Activated CD8-positive, alpha-beta T cell treated with anti-CD3 and anti-CD28 coated beads for 36 hours (primary cell): ENCODE results near the gene FRMD8. TPM values are rescaled to one million over a fixed set of nuclear protein-coding genes. Genes with fewer than 3 reads are reported as not detected.

Experiments
- ATAC-seq: fragments of 200-7000 bp; cut with Tn5 transposase; one replicate; pipeline ENCODE4 v1.10.0; 2021; ENCODE audit warnings: mild to moderate bottlenecking, moderate library complexity
- CTCF ChIA-PET: fragments of 350-600 bp; sonication (Branson Sonifier 250); formaldehyde crosslinking; loops from one replicate; lab custom pipeline; 2021; ENCODE audit warnings: antibody characterized with exemption; lab: Charles Lee
- POLR2A ChIA-PET: fragments of 350-600 bp; sonication (Branson Sonifier 250); formaldehyde crosslinking; loops from one replicate; lab custom pipeline; 2021; ENCODE audit warnings: antibody characterized with exemption; lab: Charles Lee
- DNase-seq: peaks from one replicate; pipeline ENCODE4 v3.0.0-alpha.2; 2020
- H3K27ac Mint-ChIP-seq: one replicate; pipeline ENCODE4 v1.8.0; 2021; ENCODE audit warnings: mild to moderate bottlenecking, mixed read lengths
- H3K27me3 Mint-ChIP-seq: one replicate; pipeline ENCODE4 v1.8.0; 2021; ENCODE audit warnings: mixed read lengths
- H3K36me3 Mint-ChIP-seq: one replicate; pipeline ENCODE4 v1.8.0; 2021; ENCODE audit warnings: low read depth, mixed read lengths
- H3K4me1 Mint-ChIP-seq: one replicate; pipeline ENCODE4 v1.8.0; 2021; ENCODE audit warnings: low read depth, mixed read lengths
- H3K4me3 Mint-ChIP-seq: one replicate; pipeline ENCODE4 v1.8.0; 2021; ENCODE audit warnings: mild to moderate bottlenecking, moderate library complexity, mixed read lengths
- H3K9me3 Mint-ChIP-seq: one replicate; pipeline ENCODE4 v1.8.0; 2021; ENCODE audit warnings: mixed read lengths
- CTCF ChIP-seq: fragments of 200-600 bp; IDR thresholded peaks from one replicate; pipeline ENCODE4 v1.8.0; 2022; ENCODE audit warnings: antibody characterized with exemption, mild to moderate bottlenecking
- intact Hi-C: fragments of 100-400 bp; cut with micrococcal nuclease; formaldehyde crosslinking; loops from one replicate; pipeline ENCODE4 v1.10.0; 2022
- total RNA-seq, 2 experiments: library from RNA; stranded (reverse); gene quantifications; one replicate each; pipeline ENCODE4 v1.2.3, GENCODE V29; 2021

FRMD8 gene
- total RNA-seq, 2 experiments from 2014 or later = 26.8 to 33.3 TPM

GRCh38 chr11:65437436-65438227 is 51.2 kb downstream of the FRMD8 start:
- ChIA-PET POLR2A (interaction anchor here (0.7 to 3.4 kb wide), 10 partner anchors 8 to 110 kb away, joined by 4 to 41 read pairs (median 6); partner anchors contain the start of genes MALAT1 and NEAT1), CTCF (interaction anchor here (1.2 to 1.8 kb wide), 3 partner anchors 9 to 21 kb away, joined by 3 to 11 read pairs (median 4); no protein-coding TSS in a partner anchor)
- TF ChIP-seq CTCF = no peak
- Mint-ChIP-seq H3K4me3 (no peak overlapping the region), H3K9me3 (no peaks in the 10 kb centered on the region), H3K36me3 (peaks cover 69% of the 10 kb centered on the region), H3K27me3 (no peaks in the 10 kb centered on the region), H3K27ac (peak overlapping the region; percentile 46), H3K4me1 (peaks cover 82% of the 10 kb centered on the region)
- no peak for ATAC-seq
- intact Hi-C loops = no loop called here
- DNase-seq = no peak

GRCh38 chr11:65438257-65439151 is 52.1 kb downstream of the FRMD8 start:
- H3K4me1 Mint-ChIP-seq = peaks cover 80% of the 10 kb centered on the region
- DNase-seq (no peak), ATAC-seq (no peak)
- H3K9me3 Mint-ChIP-seq = no peaks in the 10 kb centered on the region
- H3K4me3 Mint-ChIP-seq = no peak overlapping the region
- intact Hi-C loops = no loop called here
- TF ChIP-seq CTCF = no peak
- CTCF ChIA-PET = interaction anchor here (1.8 kb wide), 1 partner anchor 9 kb away, joined by 4 read pairs; no protein-coding TSS in a partner anchor
- POLR2A ChIA-PET = interaction anchor here (1.9 to 3.2 kb wide), 2 partner anchors 10 to 67 kb away, joined by 7 to 15 read pairs; no protein-coding TSS in a partner anchor
- H3K36me3 Mint-ChIP-seq = peaks cover 70% of the 10 kb centered on the region
- no peaks in the 10 kb centered on the region for H3K27me3 Mint-ChIP-seq
- peak overlapping the region; percentile 56 for H3K27ac Mint-ChIP-seq

- DNase-seq = peak; percentile 35
- TF ChIP-seq CTCF = no peak
- ATAC-seq = peak; percentile 32
- intact Hi-C loops = no loop called here
- Mint-ChIP-seq H3K4me3 (no peak overlapping the region), H3K27me3 (no peaks in the 10 kb centered on the region), H3K36me3 (peaks cover 64% of the 10 kb centered on the region), H3K27ac (peak overlapping the region; percentile 87), H3K4me1 (peaks cover 78% of the 10 kb centered on the region), H3K9me3 (no peaks in the 10 kb centered on the region)
- POLR2A ChIA-PET = interaction anchor here (0.6 to 3.2 kb wide), 3 partner anchors 13 to 107 kb away, joined by 3 to 28 read pairs (median 8); partner anchors contain the start of gene MALAT1
- CTCF ChIA-PET = no interaction called here
Measured at GRCh38 chr11:65439331-65440181, 53.1 kb downstream of the FRMD8 start.

- Mint-ChIP-seq H3K36me3 (peaks cover 56% of the 10 kb centered on the region), H3K27me3 (no peaks in the 10 kb centered on the region), H3K4me1 (peaks cover 63% of the 10 kb centered on the region), H3K9me3 (no peaks in the 10 kb centered on the region), H3K4me3 (peak overlapping the region; percentile 15), H3K27ac (peak overlapping the region; percentile 87)
- ATAC-seq (peak; percentile 25), DNase-seq (no peak)
- POLR2A ChIA-PET = interaction anchor here (0.9 to 3.2 kb wide), 13 partner anchors 11 to 66 kb away, joined by 3 to 28 read pairs (median 5); partner anchors contain the start of genes MALAT1 and NEAT1
- TF ChIP-seq CTCF = no peak
- intact Hi-C loops = no loop called here
- CTCF ChIA-PET = interaction anchor here (1.1 to 1.5 kb wide), 2 partner anchors 28 to 31 kb away, joined by 3 read pairs; no protein-coding TSS in a partner anchor
Measured at GRCh38 chr11:65440831-65441499, 54.5 kb downstream of the FRMD8 start.
